CD4-positive, alpha-beta memory T cell (primary cell): ENCODE data around the gene CASP5. TPM values are rescaled to one million over a fixed set of nuclear protein-coding genes. Genes with fewer than 3 reads are reported as not detected.
"Not testable (repeated sequence)": the region's sequence is repeated elsewhere in the genome, so short reads cannot be mapped to it uniquely, and the experiment has no call there.

ENCODE experiments used
- CTCF ChIA-PET: fragments of 350-600 bp; sonication (Branson Sonifier 250); formaldehyde crosslinking; loops from one replicate; lab custom pipeline; 2021; ENCODE audit warnings: inconsistent platforms; ENCODE audit not compliant: partially characterized antibody; lab: Charles Lee
- POLR2A ChIA-PET: fragments of 350-600 bp; sonication (Branson Sonifier 250); formaldehyde crosslinking; loops from one replicate; lab custom pipeline; 2021; ENCODE audit not compliant: partially characterized antibody; lab: Charles Lee
- DNase-seq, 5 donors: peaks; one replicate each; pipeline versions ENCODE4 v3.0.0 to v3.0.0-alpha.2; 2020 to 2022; ENCODE audit warnings: mixed read lengths in 1 of 5
- H3K27ac ChIP-seq: one replicate; pipeline ENCODE4 v1.7.0; 2013; ENCODE audit warnings: low read depth, low read length
- H3K27me3 ChIP-seq: 2 replicates; pipeline ENCODE4 v1.7.0; 2013; ENCODE audit warnings: mild to moderate bottlenecking, low read length, moderate library complexity; ENCODE audit not compliant: insufficient read depth
- H3K36me3 ChIP-seq: 2 replicates; pipeline ENCODE4 v1.7.0; 2013; ENCODE audit warnings: mild to moderate bottlenecking, low read length, moderate library complexity; ENCODE audit not compliant: insufficient read depth
- H3K4me1 ChIP-seq: 2 replicates; pipeline ENCODE4 v1.7.0; 2013; ENCODE audit warnings: mild to moderate bottlenecking, low read length, moderate library complexity; ENCODE audit not compliant: insufficient read depth
- H3K4me3 ChIP-seq, 2 donors: one replicate each; pipeline ENCODE4 v1.7.0; 2013; ENCODE audit warnings: low read length in 2 of 2, mild to moderate bottlenecking in 1 of 2
- H3K9me3 ChIP-seq, 2 donors: one replicate each; pipeline ENCODE4 v1.7.0; 2013; ENCODE audit warnings: low read length in 2 of 2, control low read depth in 1 of 2; ENCODE audit not compliant: control insufficient read depth in 1 of 2
- H3K27ac Mint-ChIP-seq, 7 donors: one replicate each; pipeline ENCODE4 v1.8.0; 2020 to 2021; ENCODE audit warnings: mixed read lengths in 7 of 7, mild to moderate bottlenecking in 6 of 7, inconsistent platforms in 3 of 7, moderate library complexity in 3 of 7
- H3K27me3 Mint-ChIP-seq, 2 donors: one replicate each; pipeline ENCODE4 v1.8.0; 2020 to 2021; ENCODE audit warnings: mixed read lengths in 2 of 2
- H3K36me3 Mint-ChIP-seq, 2 donors: one replicate each; pipeline ENCODE4 v1.8.0; 2020 to 2021; ENCODE audit warnings: mixed read lengths in 2 of 2, inconsistent platforms in 1 of 2, mild to moderate bottlenecking in 1 of 2
- H3K4me1 Mint-ChIP-seq, 4 donors: one replicate each; pipeline ENCODE4 v1.8.0; 2020 to 2021; ENCODE audit warnings: mixed read lengths in 4 of 4, mild to moderate bottlenecking in 1 of 4
- H3K4me3 Mint-ChIP-seq, 8 donors: one replicate each; pipeline ENCODE4 v1.8.0; 2020 to 2021; ENCODE audit warnings: mixed read lengths in 8 of 8, mild to moderate bottlenecking in 7 of 8, moderate library complexity in 6 of 8, inconsistent platforms in 3 of 8
- H3K9me3 Mint-ChIP-seq, 8 donors: one replicate each; pipeline ENCODE4 v1.8.0; 2020 to 2021; ENCODE audit warnings: mixed read lengths in 8 of 8, mild to moderate bottlenecking in 5 of 8, inconsistent platforms in 3 of 8, moderate library complexity in 1 of 8
- intact Hi-C: fragments of 100-400 bp; cut with micrococcal nuclease; formaldehyde crosslinking; loops from one replicate; pipeline ENCODE4 v1.15.1; 2023
- polyA plus RNA-seq, 2 donors: library from polyadenylated mRNA; unstranded; fragments of 300-500 nt; fragmentation: Illumina TruSeq; gene quantifications; one replicate each; pipeline ENCODE4 v1.2.3, GENCODE V29; 2021
- total RNA-seq, 2 experiments: library from RNA; stranded (reverse); gene quantifications; one replicate each; pipeline ENCODE4 v1.2.3, GENCODE V29; 2021

CASP5 gene
- total and polyA plus RNA-seq, 4 experiments from 2014 or later: not detected

GRCh38 chr11:104973616-104974015 is 49.4 kb downstream of the CASP5 start:
- CTCF ChIA-PET: no interaction called here
- H3K9me3 Mint-ChIP-seq: peaks cover 4 to 33% (median 30%) of the 10 kb centered on the region in 8 donors

GRCh38 chr11:104972924-104973323 is 50.0 kb downstream of the CASP5 start:
- CTCF ChIA-PET, H3K27ac ChIP-seq, POLR2A ChIA-PET, H3K4me1 Mint-ChIP-seq, H3K4me3 Mint-ChIP-seq, H3K36me3 ChIP-seq, H3K4me1 ChIP-seq, H3K9me3 ChIP-seq, H3K4me3 ChIP-seq, H3K27me3 ChIP-seq, DNase-seq, intact Hi-C loops, H3K27me3 Mint-ChIP-seq: not testable (repeated sequence)
- H3K27ac Mint-ChIP-seq: peak overlapping the region in 1 of 7 donors; percentile 73
- peaks cover 6 to 13% of the 10 kb centered on the region in 2 donors for H3K36me3 Mint-ChIP-seq
- peaks cover 4 to 33% (median 30%) of the 10 kb centered on the region in 8 donors for H3K9me3 Mint-ChIP-seq

More at GRCh38 chr11:104973616-104974015, 49.4 kb downstream of the CASP5 start:
- Histone ChIP-seq H3K36me3 (no peaks in the 10 kb centered on the region), H3K9me3 (no peaks in the 10 kb centered on the region), H3K4me3 (no peak overlapping the region), H3K27me3 (no peaks in the 10 kb centered on the region), H3K27ac (no peak overlapping the region), H3K4me1 (peaks cover 7% of the 10 kb centered on the region)
- Mint-ChIP-seq H3K4me3 (no peak overlapping the region), H3K36me3 (peaks cover 6 to 7% of the 10 kb centered on the region in 2 donors), H3K27me3 (peaks cover 0 to 1% of the 10 kb centered on the region in 2 donors), H3K4me1 (peaks cover 3 to 6% (median 4%) of the 10 kb centered on the region in 4 donors), H3K27ac (no peak overlapping the region)
- DNase-seq: no peak
- intact Hi-C loops: no loop called here
- POLR2A ChIA-PET: no interaction called here

- Mint-ChIP-seq H3K4me3 (no peak overlapping the region), H3K4me1 (peaks cover 20 to 31% (median 23%) of the 10 kb centered on the region in 4 donors), H3K36me3 (peaks cover 12 to 26% of the 10 kb centered on the region in 2 donors), H3K9me3 (peaks cover 4 to 33% (median 30%) of the 10 kb centered on the region in 8 donors), H3K27me3 (peaks cover 0 to 1% of the 10 kb centered on the region in 2 donors), H3K27ac (no peak overlapping the region)
- no peaks in the 10 kb centered on the region for H3K27me3 ChIP-seq
- no peaks in the 10 kb centered on the region for H3K9me3 ChIP-seq
- no peak for DNase-seq
- H3K27ac ChIP-seq: no peak overlapping the region
- intact Hi-C loops: no loop called here
- CTCF ChIA-PET: no interaction called here
- no peaks in the 10 kb centered on the region for H3K36me3 ChIP-seq
- H3K4me1 ChIP-seq: peaks cover 23% of the 10 kb centered on the region
- POLR2A ChIA-PET: interaction anchor here (1.2 kb wide), 1 partner anchor 351 kb away, joined by 3 read pairs; no protein-coding TSS in a partner anchor
- H3K4me3 ChIP-seq: no peak overlapping the region
Measured at GRCh38 chr11:104970756-104971155, 52.2 kb downstream of the CASP5 start.

- Histone ChIP-seq H3K27me3 (no peaks in the 10 kb centered on the region), H3K9me3 (no peaks in the 10 kb centered on the region), H3K27ac (peak overlapping the region; percentile 82), H3K36me3 (no peaks in the 10 kb centered on the region), H3K4me1 (peaks cover 38% of the 10 kb centered on the region), H3K4me3 (peak overlapping the region; percentile 78 to 81)
- no peak for DNase-seq
- H3K9me3 Mint-ChIP-seq: peaks cover 3 to 26% (median 22%) of the 10 kb centered on the region in 8 donors
- peak overlapping the region; percentile 90 to 99 (median 98) for H3K27ac Mint-ChIP-seq
- peaks cover 20 to 36% of the 10 kb centered on the region in 2 donors for H3K36me3 Mint-ChIP-seq
- peaks cover 27 to 41% (median 32%) of the 10 kb centered on the region in 4 donors for H3K4me1 Mint-ChIP-seq
- no peaks in the 10 kb centered on the region for H3K27me3 Mint-ChIP-seq
- peak overlapping the region; percentile 92 to 98 (median 95) for H3K4me3 Mint-ChIP-seq
- POLR2A ChIA-PET: interaction anchor here (1.2 to 3.6 kb wide), 8 partner anchors 8 to 168 kb away, joined by 3 to 18 read pairs (median 5); no protein-coding TSS in a partner anchor
- intact Hi-C loops: loop anchor here (1.0 to 5.0 kb wide), 4 partner anchors 10 to 262 kb away; no protein-coding TSS in a partner anchor
- CTCF ChIA-PET: interaction anchor here (1.2 to 1.6 kb wide), 4 partner anchors 24 to 359 kb away, joined by 4 to 5 read pairs (median 4); no protein-coding TSS in a partner anchor
Measured at GRCh38 chr11:104968856-104969776, 53.9 kb downstream of the CASP5 start.

GRCh38 chr11:104968355-104968855 is 54.6 kb downstream of the CASP5 start, which contains the start of gene CASP4:
Gene CASP4 (minus strand): TSS chr11:104968574. CDS start chr11:104968525, 49 bp downstream.
- H3K9me3 ChIP-seq: no peaks in the 10 kb centered on the region
- intact Hi-C loops: loop anchor here (1.0 to 5.0 kb wide), 4 partner anchors 9 to 261 kb away; no protein-coding TSS in a partner anchor
- peak within 1 kb of the TSS; percentile 78 to 81 for H3K4me3 ChIP-seq
- H3K36me3 Mint-ChIP-seq: peaks cover 24 to 39% of the 10 kb centered on the region in 2 donors
- no peaks in the 10 kb centered on the region for H3K36me3 ChIP-seq
- ChIA-PET POLR2A (interaction anchor here (0.7 to 3.6 kb wide), 15 partner anchors 9 to 262 kb away, joined by 3 to 18 read pairs (median 5); partner anchors contain the start of gene CASP12), CTCF (interaction anchor here (1.2 to 1.6 kb wide), 5 partner anchors 15 to 358 kb away, joined by 3 to 5 read pairs (median 4); no protein-coding TSS in a partner anchor)
- peaks cover 29 to 43% (median 36%) of the 10 kb centered on the region in 4 donors for H3K4me1 Mint-ChIP-seq
- H3K27me3 Mint-ChIP-seq: no peaks in the 10 kb centered on the region
- H3K9me3 Mint-ChIP-seq: peaks cover 3 to 19% (median 15%) of the 10 kb centered on the region in 8 donors
- H3K27ac Mint-ChIP-seq: peak within 1 kb of the TSS; percentile 90 to 99 (median 98)
- peak within 1 kb of the TSS; percentile 82 for H3K27ac ChIP-seq
- peak in 4 of 5 donors; percentile 46 to 57 (median 55) for DNase-seq
- peak within 1 kb of the TSS; percentile 92 to 98 (median 95) for H3K4me3 Mint-ChIP-seq
- no peaks in the 10 kb centered on the region for H3K27me3 ChIP-seq
- peaks cover 42% of the 10 kb centered on the region for H3K4me1 ChIP-seq

GRCh38 chr11:104967534-104968354 is 55.2 kb downstream of the CASP5 start:
- Histone ChIP-seq H3K4me3 (peak overlapping the region; percentile 78 to 81), H3K27me3 (no peaks in the 10 kb centered on the region)
- peaks cover 35 to 50% (median 41%) of the 10 kb centered on the region in 4 donors for H3K4me1 Mint-ChIP-seq

More at GRCh38 chr11:104967534-104968354, 55.2 kb downstream of the CASP5 start:
- peak overlapping the region; percentile 92 to 98 (median 95) for H3K4me3 Mint-ChIP-seq
- H3K27ac Mint-ChIP-seq: peak overlapping the region; percentile 90 to 99 (median 98)
- H3K36me3 Mint-ChIP-seq: peaks cover 31 to 41% of the 10 kb centered on the region in 2 donors
- peaks cover 2 to 12% (median 9%) of the 10 kb centered on the region in 8 donors for H3K9me3 Mint-ChIP-seq
- DNase-seq: peak in 2 of 5 donors; percentile 6 to 19
- ChIA-PET POLR2A (interaction anchor here (0.7 to 3.6 kb wide), 14 partner anchors 10 to 261 kb away, joined by 3 to 18 read pairs (median 5); partner anchors contain the start of gene CASP12), CTCF (interaction anchor here (1.1 to 1.9 kb wide), 6 partner anchors 15 to 358 kb away, joined by 3 to 8 read pairs (median 4); no protein-coding TSS in a partner anchor)
- Histone ChIP-seq H3K4me1 (peaks cover 48% of the 10 kb centered on the region), H3K27ac (peak overlapping the region; percentile 82), H3K36me3 (no peaks in the 10 kb centered on the region), H3K9me3 (no peaks in the 10 kb centered on the region)
- intact Hi-C loops: loop anchor here (1.0 to 5.0 kb wide), 5 partner anchors 8 to 260 kb away; no protein-coding TSS in a partner anchor
- H3K27me3 Mint-ChIP-seq: no peaks in the 10 kb centered on the region
